ENCODE data around the gene MRPL18.

DNA sequence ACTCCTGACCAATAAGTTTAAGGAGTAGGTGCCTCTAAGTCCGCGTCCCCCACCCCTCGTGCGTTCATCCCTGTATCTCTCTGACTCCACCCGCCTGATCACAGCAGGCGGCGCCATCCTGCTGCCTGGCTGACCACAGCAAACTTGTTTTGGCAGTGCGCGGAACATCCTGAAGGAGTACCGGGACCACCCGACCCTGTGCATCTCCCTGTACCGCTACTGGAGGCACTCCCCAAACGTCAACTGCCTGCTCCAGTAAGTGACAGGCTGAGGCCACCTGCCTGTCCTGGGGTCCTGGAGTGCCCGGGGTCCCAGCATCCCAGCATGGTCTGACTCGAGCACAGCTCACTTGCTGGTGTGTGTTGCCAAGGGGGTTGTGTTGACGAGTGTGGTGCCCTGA, 28.8 kb downstream of the MRPL18 start:
- no peak for TF ChIP-seq FOXP2 (optimal IDR thresholded peaks at IDR 0.05; ENCODE audit: control extremely low read depth, extremely low read length, insufficient read depth)
- no peak for TF ChIP-seq EZH2 (IDR thresholded peaks at IDR 0.05)
- no peak for TF ChIP-seq POLR2AphosphoS5 (IDR thresholded peaks at IDR 0.05; ENCODE audit: borderline replicate concordance, low read depth, low read length)

All from SK-N-MC (cell line).